Gastroesophageal sphincter (tissue), 4 donors: ENCODE data around the gene PSPH. TPM values are rescaled to one million over a fixed set of nuclear protein-coding genes. Genes with fewer than 3 reads are reported as not detected.
"Not testable (repeated sequence)": the region's sequence is repeated elsewhere in the genome, so short reads cannot be mapped to it uniquely, and the experiment has no call there.

ENCODE experiments used
- ATAC-seq: fragments of 150-250 bp; one replicate; pipeline ENCODE4 v1.9.1; 2016; ENCODE audit warnings: mild to moderate bottlenecking, moderate library complexity
- H3K27ac ChIP-seq, 4 donors: fragments of 200-600 bp; sonication (generic) in 3 of 4; 1 replicate in 3 of 4; 2 replicates in 1 of 4; pipeline ENCODE4 v1.5.1; 2016 to 2019
- H3K27me3 ChIP-seq: fragments of 200-600 bp; sonication (generic); one replicate; pipeline ENCODE4 v1.5.1; 2019
- H3K36me3 ChIP-seq, 2 donors: fragments of 200-600 bp; sonication (generic); one replicate each; pipeline ENCODE4 v1.5.1; 2019; ENCODE audit warnings: control low read depth in 1 of 2
- H3K4me1 ChIP-seq, 3 donors: fragments of 200-600 bp; sonication (generic); 1 replicate in 2 of 3; 2 replicates in 1 of 3; pipeline ENCODE4 v1.5.1; 2016 to 2019; ENCODE audit warnings: control low read depth in 2 of 3
- H3K4me3 ChIP-seq, 2 donors: fragments of 200-600 bp; sonication (generic); one replicate each; pipeline ENCODE4 v1.5.1; 2019; ENCODE audit warnings: mild to moderate bottlenecking in 1 of 2, moderate library complexity in 1 of 2
- H3K9me3 ChIP-seq, 3 donors: fragments of 200-600 bp; sonication (generic); one replicate each; pipeline ENCODE4 v1.5.1; 2017 to 2019; ENCODE audit warnings: control low read depth in 2 of 3
- EP300 ChIP-seq: sonication (generic); formaldehyde crosslinking; IDR thresholded peaks from one replicate; pipeline ENCODE4 v1.6.1; 2017; ENCODE audit warnings: antibody characterized with exemption, mild to moderate bottlenecking
- POLR2A ChIP-seq, 2 donors: fragments of 450-650 bp; IDR thresholded peaks; one replicate each; pipeline ENCODE4 v1.6.1; 2017; ENCODE audit warnings: antibody characterized with exemption in 2 of 2, mild to moderate bottlenecking in 2 of 2, moderate library complexity in 1 of 2
- POLR2AphosphoS5 ChIP-seq: sonication (generic); formaldehyde crosslinking; IDR thresholded peaks from one replicate; pipeline ENCODE4 v1.6.1; 2017; ENCODE audit warnings: antibody characterized with exemption
- WGBS, 2 donors: methylation state at CpG; one replicate each; pipeline ENCODE4 v1.1.5; 2018; ENCODE audit warnings: low coverage in 1 of 2; 5-methylcytosine and 5-hydroxymethylcytosine counted together
- total RNA-seq, 4 donors: library from RNA; depleted of rRNA; stranded (reverse); fragments of >200 nt; gene quantifications; one replicate each; pipeline ENCODE4 v1.1.0, GENCODE V29; 2016
- TF ChIP-seq, protein P1 (sequence below), 4 experiments: fragments of 200-600 bp in 2 of 4; fragments of 450-650 bp in 2 of 4; sonication (generic) in 1 of 4; IDR thresholded peaks; one replicate each; pipeline ENCODE4 v1.5.1; 2017 to 2019; ENCODE audit warnings: antibody characterized with exemption in 4 of 4, mild to moderate bottlenecking in 2 of 4, moderate library complexity in 2 of 4

PSPH gene
- total RNA-seq, result 10 to 100 TPM in 1 of 4 donors, 1 to 10 TPM in 3; 6.9 to 13.5 (median 8.6) TPM

DNA sequence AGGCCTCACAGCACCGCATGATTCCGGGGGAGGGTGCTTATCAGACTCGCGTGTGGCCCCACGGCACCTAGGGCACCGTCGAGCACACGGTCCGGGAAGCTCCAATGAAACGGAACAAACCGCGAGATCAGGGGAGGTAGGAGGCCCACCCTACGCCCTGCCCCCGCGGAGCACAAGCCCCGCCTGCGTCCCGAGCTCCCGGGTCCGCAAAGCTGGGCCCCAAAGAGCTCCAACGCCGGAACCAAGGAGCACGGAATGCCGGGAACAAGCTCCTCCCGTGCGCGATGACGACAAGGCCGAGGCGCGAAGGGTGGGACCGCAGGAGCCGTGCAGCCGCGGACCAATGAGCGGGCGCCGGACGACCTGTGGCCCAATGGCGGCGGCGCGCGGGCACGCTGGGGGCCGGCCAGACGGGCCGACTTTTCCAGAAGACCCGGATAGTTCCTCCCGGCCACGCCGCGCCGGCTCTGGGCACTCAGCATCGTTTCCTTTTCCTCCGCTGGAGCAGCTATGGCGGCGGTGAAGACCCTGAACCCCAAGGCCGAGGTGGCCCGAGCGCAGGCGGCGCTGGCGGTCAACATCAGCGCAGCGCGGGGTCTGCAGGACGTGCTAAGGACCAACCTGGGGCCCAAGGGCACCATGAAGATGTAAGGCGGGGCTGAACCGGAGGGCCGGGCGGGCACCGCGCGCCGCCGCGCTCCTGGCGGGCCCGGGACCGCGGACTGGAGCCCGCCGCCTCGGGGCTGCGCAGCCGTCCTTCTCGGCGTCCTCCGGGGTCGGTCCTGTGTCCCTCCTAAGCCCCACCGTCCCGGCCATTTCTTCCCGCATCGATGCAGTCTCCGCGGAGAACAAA, at the start of gene PSPH, which contains the start of gene CCT6A:
TSS of gene PSPH (minus strand) at position 106 of the 853 bp plus-strand sequence. CDS start 30,232 bp downstream, outside the sequence.
TSS of gene CCT6A (plus strand) at position 427 of the 853 bp plus-strand sequence. CDS start at position 511, 84 bp downstream.
- H3K4me3 ChIP-seq, result peak within 1 kb of the TSS; percentile 52 to 97
- no peaks in the 10 kb centered on the region for H3K9me3 ChIP-seq
- ATAC-seq, result peak; percentile 99
- no CpG with 5 or more reads among the region's 97 CpGs for WGBS, 2 donors
- H3K4me1 ChIP-seq, result peaks cover 0 to 65% (median 18%) of the 10 kb centered on the region in 3 donors
- no peaks in the 10 kb centered on the region for H3K27me3 ChIP-seq
- H3K27ac ChIP-seq, result peak within 1 kb of the TSS; percentile 82 to 96 (median 95)
- H3K36me3 ChIP-seq, result peaks cover 0 to 39% of the 10 kb centered on the region in 2 donors
- TF ChIP-seq POLR2AphosphoS5, result peak; percentile 95
- TF ChIP-seq, protein P1, sequence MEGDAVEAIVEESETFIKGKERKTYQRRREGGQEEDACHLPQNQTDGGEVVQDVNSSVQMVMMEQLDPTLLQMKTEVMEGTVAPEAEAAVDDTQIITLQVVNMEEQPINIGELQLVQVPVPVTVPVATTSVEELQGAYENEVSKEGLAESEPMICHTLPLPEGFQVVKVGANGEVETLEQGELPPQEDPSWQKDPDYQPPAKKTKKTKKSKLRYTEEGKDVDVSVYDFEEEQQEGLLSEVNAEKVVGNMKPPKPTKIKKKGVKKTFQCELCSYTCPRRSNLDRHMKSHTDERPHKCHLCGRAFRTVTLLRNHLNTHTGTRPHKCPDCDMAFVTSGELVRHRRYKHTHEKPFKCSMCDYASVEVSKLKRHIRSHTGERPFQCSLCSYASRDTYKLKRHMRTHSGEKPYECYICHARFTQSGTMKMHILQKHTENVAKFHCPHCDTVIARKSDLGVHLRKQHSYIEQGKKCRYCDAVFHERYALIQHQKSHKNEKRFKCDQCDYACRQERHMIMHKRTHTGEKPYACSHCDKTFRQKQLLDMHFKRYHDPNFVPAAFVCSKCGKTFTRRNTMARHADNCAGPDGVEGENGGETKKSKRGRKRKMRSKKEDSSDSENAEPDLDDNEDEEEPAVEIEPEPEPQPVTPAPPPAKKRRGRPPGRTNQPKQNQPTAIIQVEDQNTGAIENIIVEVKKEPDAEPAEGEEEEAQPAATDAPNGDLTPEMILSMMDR (IDR thresholded peaks at IDR 0.05), result no peak
- TF ChIP-seq EP300, result no peak
- peak; percentile 83 to 88 for TF ChIP-seq POLR2A (IDR thresholded peaks at IDR 0.05)

DNA sequence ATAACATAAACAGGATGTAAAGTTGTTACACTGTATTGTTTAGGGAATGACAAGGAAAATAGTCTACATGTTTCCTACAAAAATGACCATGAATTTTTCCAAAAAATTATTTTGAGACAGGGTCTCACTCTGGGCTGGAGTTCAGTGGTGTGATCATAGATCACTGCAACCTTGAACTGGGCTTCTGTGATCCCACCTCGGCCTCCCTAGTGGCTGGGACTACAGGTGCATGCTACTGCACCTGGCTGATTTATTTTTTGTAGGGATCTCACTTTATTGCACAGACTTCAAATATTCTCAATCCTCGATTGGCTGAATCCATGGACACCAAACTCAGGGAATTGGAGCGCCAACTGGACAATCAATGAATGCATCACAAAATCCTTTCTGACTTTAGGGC, 48.4 kb upstream of the PSPH start:
- ATAC-seq, result no peak
- H3K27ac ChIP-seq, result no peak overlapping the region
- no peak overlapping the region for H3K4me3 ChIP-seq
- WGBS, 2 donors, result 90% methylated on average over 2 to 3 of the region's 3 CpGs
- H3K9me3 ChIP-seq, result no peaks in the 10 kb centered on the region
- peaks cover 4 to 67% of the 10 kb centered on the region in 2 donors for H3K36me3 ChIP-seq
- peaks cover 0 to 28% (median 0%) of the 10 kb centered on the region in 3 donors for H3K4me1 ChIP-seq
- H3K27me3 ChIP-seq, result no peaks in the 10 kb centered on the region
- TF ChIP-seq EP300, result no peak
- no peak for TF ChIP-seq POLR2AphosphoS5
- no peak for TF ChIP-seq POLR2A (IDR thresholded peaks at IDR 0.05)
- TF ChIP-seq, protein P1 (IDR thresholded peaks at IDR 0.05), result no peak

DNA sequence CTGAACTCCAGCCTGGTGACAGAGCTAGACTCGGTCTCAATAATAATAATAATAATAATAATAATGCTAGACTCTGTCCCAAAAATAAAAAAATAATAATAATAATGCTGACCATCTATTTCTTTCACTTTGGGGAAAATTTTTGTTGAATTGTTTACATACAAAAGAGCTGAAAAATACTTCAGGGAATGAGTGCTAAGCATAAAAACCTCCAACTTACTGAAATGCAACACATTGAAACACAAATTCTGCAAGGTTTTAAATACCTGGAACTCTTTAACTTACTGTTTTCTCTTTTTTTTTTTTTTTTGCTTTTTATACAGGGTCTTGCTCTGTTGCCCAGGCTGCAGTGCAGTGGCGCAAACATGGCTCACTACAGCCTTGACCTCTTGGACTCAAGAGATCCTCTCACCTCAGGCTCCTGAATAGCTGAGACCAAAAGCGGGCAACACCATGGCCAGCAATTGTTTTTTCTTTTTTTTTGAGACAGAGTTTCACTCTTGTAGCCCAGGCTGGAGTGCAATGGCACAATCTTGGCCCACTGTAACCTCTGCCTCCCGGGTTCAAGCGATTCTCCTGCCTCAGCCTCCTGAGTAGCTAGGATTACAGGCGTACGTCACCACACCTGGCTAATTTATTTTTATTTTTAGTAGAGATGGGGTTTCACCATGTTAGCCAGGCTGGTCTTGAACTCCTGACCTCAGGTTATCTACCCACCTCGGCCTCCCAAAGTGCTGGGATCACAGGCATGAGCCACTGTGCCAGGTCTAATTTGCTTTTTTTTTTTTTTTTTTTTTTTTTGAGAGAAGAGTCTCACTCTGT, 47.2 kb upstream of the PSPH start:
- H3K9me3 ChIP-seq, H3K4me3 ChIP-seq, ATAC-seq, H3K27me3 ChIP-seq, H3K27ac ChIP-seq: not testable (repeated sequence)
- peaks cover 0 to 54% of the 10 kb centered on the region in 2 donors for H3K36me3 ChIP-seq
- H3K4me1 ChIP-seq, result peaks cover 0 to 18% (median 0%) of the 10 kb centered on the region in 3 donors
- WGBS, 2 donors, result 89 to 92% methylated on average over 3 to 8 of the region's 8 CpGs

DNA sequence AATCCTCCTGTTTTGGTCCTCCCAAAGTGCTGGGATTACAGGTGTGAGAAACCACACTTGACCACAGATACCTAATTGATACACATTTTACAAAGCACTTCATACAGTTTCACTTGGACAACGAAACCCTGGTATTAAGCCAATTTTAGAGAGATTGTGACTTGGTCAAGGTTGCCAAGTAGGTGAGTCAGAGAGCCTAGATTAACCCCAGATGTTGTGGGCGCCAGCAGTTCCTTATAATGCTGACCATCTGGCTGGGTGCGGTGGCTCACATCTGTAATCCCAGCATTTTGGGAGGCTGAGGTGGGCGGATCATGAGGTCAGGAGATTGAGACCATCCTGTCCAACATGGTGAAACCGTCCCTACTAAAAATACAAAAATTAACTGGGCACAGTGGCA, 46.5 kb upstream of the PSPH start:
- no peak overlapping the region for H3K27ac ChIP-seq
- H3K4me1 ChIP-seq, result peaks cover 0 to 19% (median 6%) of the 10 kb centered on the region in 3 donors
- H3K4me3 ChIP-seq, result no peak overlapping the region
- H3K27me3 ChIP-seq, result no peaks in the 10 kb centered on the region
- TF ChIP-seq EP300 (no peak), POLR2AphosphoS5 (peak; percentile 60), POLR2A (IDR thresholded peaks at IDR 0.05) (no peak)
- TF ChIP-seq, protein P1 (IDR thresholded peaks at IDR 0.05), result no peak
- whole genome bisulfite sequencing, 2 donors, result 20 to 25% methylated on average over 1 to 2 of the region's 5 CpGs
- ATAC-seq, result peak; percentile 75
- no peaks in the 10 kb centered on the region for H3K9me3 ChIP-seq
- peaks cover 0 to 47% of the 10 kb centered on the region in 2 donors for H3K36me3 ChIP-seq
